Activated B cell treated with CpG ODN at 0.5 μM for 24 hours (primary cell): Measurements from ENCODE around the gene LAMA5. TPM values are rescaled to one million over a fixed set of nuclear protein-coding genes. Genes with fewer than 3 reads are reported as not detected.

Experiments used
- ATAC-seq: fragments of 200-7000 bp; cut with Tn5 transposase; one replicate; pipeline ENCODE4 v1.10.0; 2021; ENCODE audit warnings: low read depth, mild to moderate bottlenecking, moderate library complexity
- CTCF ChIA-PET: fragments of 350-600 bp; sonication (Branson Sonifier 250); formaldehyde crosslinking; loops from one replicate; lab custom pipeline; 2021; ENCODE audit warnings: antibody characterized with exemption; lab: Charles Lee
- POLR2A ChIA-PET: fragments of 350-600 bp; sonication (Branson Sonifier 250); formaldehyde crosslinking; loops from one replicate; lab custom pipeline; 2021; ENCODE audit warnings: antibody characterized with exemption; lab: Charles Lee
- DNase-seq: peaks from one replicate; pipeline ENCODE4 v3.0.0; 2022
- H3K27ac Mint-ChIP-seq: one replicate; pipeline ENCODE4 v1.8.0; 2020; ENCODE audit warnings: mixed read lengths
- H3K27me3 Mint-ChIP-seq: one replicate; pipeline ENCODE4 v1.8.0; 2021; ENCODE audit warnings: mixed read lengths
- H3K36me3 Mint-ChIP-seq: one replicate; pipeline ENCODE4 v1.8.0; 2021; ENCODE audit warnings: low read depth, mixed read lengths
- H3K4me1 Mint-ChIP-seq: one replicate; pipeline ENCODE4 v1.8.0; 2021; ENCODE audit warnings: mixed read lengths
- H3K4me3 Mint-ChIP-seq: one replicate; pipeline ENCODE4 v1.8.0; 2020; ENCODE audit warnings: mild to moderate bottlenecking, mixed read lengths
- H3K9me3 Mint-ChIP-seq: one replicate; pipeline ENCODE4 v1.8.0; 2020; ENCODE audit warnings: mixed read lengths
- CTCF ChIP-seq: fragments of 200-600 bp; IDR thresholded peaks from one replicate; pipeline ENCODE4 v1.8.0; 2022; ENCODE audit warnings: antibody characterized with exemption, mild to moderate bottlenecking
- intact Hi-C: fragments of 100-400 bp; cut with micrococcal nuclease; formaldehyde crosslinking; loops from one replicate; pipeline ENCODE4 v1.15.1; 2024
- total RNA-seq: library from RNA; stranded (reverse); gene quantifications from 2 replicates; pipeline ENCODE4 v1.2.3, GENCODE V29; 2022

LAMA5 gene
- total RNA-seq, 1 donor from 2014 or later = 24.8 TPM

GRCh38 chr20:62403331-62403730, 36.2 kb upstream of the LAMA5 start:
- POLR2A ChIA-PET = no interaction called here
- Mint-ChIP-seq H3K27ac (no peak overlapping the region), H3K4me1 (peaks cover 35% of the 10 kb centered on the region), H3K9me3 (no peaks in the 10 kb centered on the region), H3K4me3 (no peak overlapping the region), H3K36me3 (peaks cover 4% of the 10 kb centered on the region), H3K27me3 (no peaks in the 10 kb centered on the region)
- CTCF ChIA-PET = no interaction called here
- intact Hi-C loops = no loop called here
- no peak for TF ChIP-seq CTCF
- ATAC-seq (no peak), DNase-seq (no peak)

GRCh38 chr20:62402456-62403150, 35.5 kb upstream of the LAMA5 start:
- H3K36me3 Mint-ChIP-seq = peaks cover 4% of the 10 kb centered on the region
- no peak overlapping the region for H3K27ac Mint-ChIP-seq
- no peak for TF ChIP-seq CTCF
- H3K4me3 Mint-ChIP-seq = no peak overlapping the region
- intact Hi-C loops = no loop called here
- no peaks in the 10 kb centered on the region for H3K27me3 Mint-ChIP-seq
- no peak for ATAC-seq
- H3K4me1 Mint-ChIP-seq = peaks cover 30% of the 10 kb centered on the region
- ChIA-PET POLR2A (no interaction called here), CTCF (no interaction called here)
- DNase-seq = no peak
- H3K9me3 Mint-ChIP-seq = no peaks in the 10 kb centered on the region

- no peak for DNase-seq
- ChIA-PET CTCF (no interaction called here), POLR2A (no interaction called here)
- H3K27me3 Mint-ChIP-seq = no peaks in the 10 kb centered on the region
- no peak for ATAC-seq
- TF ChIP-seq CTCF = no peak
- peaks cover 6% of the 10 kb centered on the region for H3K36me3 Mint-ChIP-seq
- no peaks in the 10 kb centered on the region for H3K9me3 Mint-ChIP-seq
- intact Hi-C loops = no loop called here
- no peak overlapping the region for H3K4me3 Mint-ChIP-seq
- H3K27ac Mint-ChIP-seq = no peak overlapping the region
- peaks cover 27% of the 10 kb centered on the region for H3K4me1 Mint-ChIP-seq
Observed at GRCh38 chr20:62401331-62401779, 34.2 kb upstream of the LAMA5 start.

- ATAC-seq (no peak), DNase-seq (no peak)
- peaks cover 20% of the 10 kb centered on the region for H3K4me1 Mint-ChIP-seq
- H3K27ac Mint-ChIP-seq = no peak overlapping the region
- H3K36me3 Mint-ChIP-seq = peaks cover 6% of the 10 kb centered on the region
- CTCF ChIA-PET = no interaction called here
- H3K4me3 Mint-ChIP-seq = no peak overlapping the region
- H3K9me3 Mint-ChIP-seq = no peaks in the 10 kb centered on the region
- intact Hi-C loops = no loop called here
- no peaks in the 10 kb centered on the region for H3K27me3 Mint-ChIP-seq
- POLR2A ChIA-PET = no interaction called here
- no peak for TF ChIP-seq CTCF
Observed at GRCh38 chr20:62400541-62400940, 33.4 kb upstream of the LAMA5 start.

GRCh38 chr20:62400021-62400420, 32.9 kb upstream of the LAMA5 start:
- ChIA-PET CTCF (no interaction called here), POLR2A (interaction anchor here (1.1 kb wide), 1 partner anchor 10 kb away, joined by 3 read pairs; no protein-coding TSS in a partner anchor)
- ATAC-seq (no peak), DNase-seq (no peak)
- H3K27me3 Mint-ChIP-seq = no peaks in the 10 kb centered on the region
- no peaks in the 10 kb centered on the region for H3K9me3 Mint-ChIP-seq
- H3K27ac Mint-ChIP-seq = no peak overlapping the region
- H3K4me3 Mint-ChIP-seq = no peak overlapping the region
- peaks cover 6% of the 10 kb centered on the region for H3K36me3 Mint-ChIP-seq
- no peak for TF ChIP-seq CTCF
- intact Hi-C loops = no loop called here
- peaks cover 15% of the 10 kb centered on the region for H3K4me1 Mint-ChIP-seq
